ENCODE measurements around the gene NCAPD3. TPM values are rescaled to one million over a fixed set of nuclear protein-coding genes. Genes with fewer than 3 reads are reported as not detected.

NCAPD3 gene
- total RNA-seq, 1 experiment from 2014 or later = 85.0 TPM

- H4K20me1 ChIP-seq (ENCODE audit: low read length) = no peaks in the 10 kb centered on the region
- no peak overlapping the region for H3K4me3 ChIP-seq (ENCODE audit: low read length)
- H3K79me2 ChIP-seq (ENCODE audit: low read length) = no peaks in the 10 kb centered on the region
- no peak overlapping the region for H3K4me2 ChIP-seq (ENCODE audit: low read length)
- no peak overlapping the region for H3K9ac ChIP-seq (ENCODE audit: low read length)
- no peaks in the 10 kb centered on the region for H3K9me3 ChIP-seq (ENCODE audit: low read length)
- H3K4me1 ChIP-seq (ENCODE audit: insufficient read depth, low read length) = no peaks in the 10 kb centered on the region
- H3K27ac ChIP-seq (ENCODE audit: low read length) = no peak overlapping the region
- no peaks in the 10 kb centered on the region for H3F3A ChIP-seq (ENCODE audit: low read length, unreplicated experiment)
- no TSS peak for BruUV-seq (replicated peaks)
- no peaks in the 10 kb centered on the region for H3K27me3 ChIP-seq (ENCODE audit: low read length)
- ChIA-PET CTCF (no interaction called here), POLR2A (ENCODE audit: unreplicated experiment) (no interaction called here)
- no peak for DNase-seq
- no peak overlapping the region for H2AFZ ChIP-seq (ENCODE audit: low read length)
- H3K36me3 ChIP-seq (ENCODE audit: low read depth, low read length) = peaks cover 32% of the 10 kb centered on the region
- intact Hi-C loops (cut with micrococcal nuclease) = no loop called here
- no peak for TF ChIP-seq CTCF (conservative IDR thresholded peaks at IDR 0.05; ENCODE audit: low read depth, low read length)
- TF ChIP-seq EZH2 (IDR thresholded peaks at IDR 0.05; ENCODE audit: low read length, unreplicated experiment) = no peak
- TF ChIP-seq EZH2phosphoT487 (IDR thresholded peaks at IDR 0.05; ENCODE audit: borderline replicate concordance, low read length) = no peak
- no peak for ATAC-seq
- H3K9me2 ChIP-seq (replicated peaks; ENCODE audit: low read length) = no peaks in the 10 kb centered on the region
Measured at GRCh38 chr11:134242376-134242775, 18.6 kb upstream of the NCAPD3 start.

DNA sequence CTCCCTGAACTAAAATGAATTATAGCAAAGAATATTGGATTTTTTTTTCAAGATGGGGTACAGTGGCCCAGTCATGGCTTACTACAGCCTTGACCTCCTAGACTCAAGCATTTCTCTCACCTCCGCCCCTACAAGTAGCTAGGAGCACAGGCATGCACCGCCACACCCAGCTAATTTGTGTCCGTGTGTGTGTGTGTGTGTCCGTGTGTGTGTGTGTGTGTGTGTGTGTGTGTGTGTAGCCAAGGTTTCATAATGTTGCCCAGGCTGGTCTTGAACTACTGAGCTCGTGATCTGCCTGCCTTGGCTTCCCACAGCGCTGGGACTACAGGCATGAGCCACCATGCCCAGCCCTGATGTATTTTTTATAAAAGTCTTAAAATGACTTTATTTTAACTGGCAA lies 16.8 kb upstream of the NCAPD3 start:
- BruUV-seq (replicated peaks) = no TSS peak
- POLR2A ChIA-PET (ENCODE audit: unreplicated experiment) = no interaction called here

DNA sequence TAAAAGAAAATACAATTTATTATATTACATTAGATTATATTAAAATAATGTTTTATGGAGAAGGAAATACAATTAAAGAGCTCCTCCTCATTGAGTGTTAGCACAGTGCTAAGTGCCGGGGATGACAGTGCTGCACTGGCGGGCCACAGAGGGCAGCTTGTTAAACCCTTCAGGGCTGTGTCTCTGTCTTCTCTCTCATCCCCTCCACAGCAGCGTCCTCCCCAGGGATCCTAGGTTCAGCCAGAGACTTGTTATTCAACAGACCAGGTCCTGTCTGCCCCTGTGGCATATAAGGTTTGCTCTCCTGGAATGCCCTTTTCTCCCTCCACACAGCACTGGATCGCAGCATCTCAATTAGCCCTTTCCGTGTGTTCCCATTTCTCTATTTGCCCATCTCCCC lies 15.2 kb upstream of the NCAPD3 start:
- H3K9me3 ChIP-seq (ENCODE audit: low read length) = no peaks in the 10 kb centered on the region
- H3K27ac ChIP-seq (ENCODE audit: low read length) = no peak overlapping the region
- H3K4me1 ChIP-seq (ENCODE audit: insufficient read depth, low read length) = no peaks in the 10 kb centered on the region
- no peaks in the 10 kb centered on the region for H3K27me3 ChIP-seq (ENCODE audit: low read length)
- peaks cover 10% of the 10 kb centered on the region; the same call in 1 of the 2 replicates for H3K79me2 ChIP-seq (ENCODE audit: low read length)
- DNase-seq = no peak
- no peaks in the 10 kb centered on the region for H3F3A ChIP-seq (ENCODE audit: low read length, unreplicated experiment)
- no peaks in the 10 kb centered on the region for H3K9me2 ChIP-seq (replicated peaks; ENCODE audit: low read length)
- H3K36me3 ChIP-seq (ENCODE audit: low read depth, low read length) = peaks cover 23% of the 10 kb centered on the region
- H3K9ac ChIP-seq (ENCODE audit: low read length) = no peak overlapping the region
- ChIA-PET POLR2A (ENCODE audit: unreplicated experiment) (no interaction called here), CTCF (no interaction called here)
- no peak overlapping the region for H3K4me3 ChIP-seq (ENCODE audit: low read length)
- H2AFZ ChIP-seq (ENCODE audit: low read length) = no peak overlapping the region
- no peak overlapping the region for H3K4me2 ChIP-seq (ENCODE audit: low read length)
- BruUV-seq (replicated peaks) = no TSS peak
- TF ChIP-seq EZH2phosphoT487 (IDR thresholded peaks at IDR 0.05; ENCODE audit: borderline replicate concordance, low read length) (no peak), EZH2 (IDR thresholded peaks at IDR 0.05; ENCODE audit: low read length, unreplicated experiment) (no peak), CTCF (conservative IDR thresholded peaks at IDR 0.05; ENCODE audit: low read depth, low read length) (no peak)
- no peaks in the 10 kb centered on the region for H4K20me1 ChIP-seq (ENCODE audit: low read length)
- intact Hi-C loops (cut with micrococcal nuclease) = no loop called here
- ATAC-seq = no peak

More for the DNA sequence above, 16.8 kb upstream of the NCAPD3 start:
- no peaks in the 10 kb centered on the region for H4K20me1 ChIP-seq (ENCODE audit: low read length)
- H3K9me3 ChIP-seq (ENCODE audit: low read length) = no peaks in the 10 kb centered on the region
- CTCF ChIA-PET = no interaction called here
- no peak overlapping the region for H3K4me2 ChIP-seq (ENCODE audit: low read length)
- DNase-seq (no peak), ATAC-seq (no peak)
- H3K9me2 ChIP-seq (replicated peaks; ENCODE audit: low read length) = no peaks in the 10 kb centered on the region
- intact Hi-C loops (cut with micrococcal nuclease) = no loop called here
- H2AFZ ChIP-seq (ENCODE audit: low read length) = no peak overlapping the region
- TF ChIP-seq EZH2 (IDR thresholded peaks at IDR 0.05; ENCODE audit: low read length, unreplicated experiment) (no peak), EZH2phosphoT487 (IDR thresholded peaks at IDR 0.05; ENCODE audit: borderline replicate concordance, low read length) (no peak), CTCF (conservative IDR thresholded peaks at IDR 0.05; ENCODE audit: low read depth, low read length) (no peak)
- H3K79me2 ChIP-seq (ENCODE audit: low read length) = no peaks in the 10 kb centered on the region
- no peaks in the 10 kb centered on the region for H3F3A ChIP-seq (ENCODE audit: low read length, unreplicated experiment)
- H3K4me1 ChIP-seq (ENCODE audit: insufficient read depth, low read length) = no peaks in the 10 kb centered on the region
- H3K9ac ChIP-seq (ENCODE audit: low read length) = no peak overlapping the region
- no peak overlapping the region for H3K27ac ChIP-seq (ENCODE audit: low read length)
- H3K27me3 ChIP-seq (ENCODE audit: low read length) = no peaks in the 10 kb centered on the region
- H3K36me3 ChIP-seq (ENCODE audit: low read depth, low read length) = peaks cover 30% of the 10 kb centered on the region
- no peak overlapping the region for H3K4me3 ChIP-seq (ENCODE audit: low read length)

Data from PC-3 (cell line).